ENCODE results near the gene SULT1E1.
"Not testable (repeated sequence)": the region's sequence is repeated elsewhere in the genome, so short reads cannot be mapped to it uniquely, and the experiment has no call there.

The SULT1E1 gene

DNA sequence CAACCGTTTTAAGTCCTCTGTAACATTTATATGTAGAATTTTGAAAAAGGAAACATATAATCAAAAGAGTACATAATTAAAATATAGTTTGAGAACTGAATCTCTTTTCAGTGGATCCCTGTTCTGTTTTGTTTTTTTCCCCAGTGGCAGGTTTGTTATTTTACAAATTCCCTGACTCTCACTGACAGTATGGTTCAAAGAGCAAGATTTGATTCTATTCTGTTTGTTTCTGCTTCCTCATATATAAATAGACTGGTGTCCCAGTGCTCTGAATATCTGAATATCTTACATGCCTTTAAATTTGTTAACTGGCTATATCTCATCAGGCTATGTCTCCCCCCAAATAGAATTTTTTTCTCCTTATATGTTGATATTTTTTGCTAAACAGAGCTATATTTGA lies 16.6 kb downstream of the SULT1E1 start:
- DNase-seq (ENCODE audit: low read depth): no peak

GRCh38 chr4:69838977-69839376 lies 21.0 kb downstream of the SULT1E1 start:
- DNase-seq (ENCODE audit: low read depth): no peak

- DNase-seq (ENCODE audit: low read depth): no peak
Observed at GRCh38 chr4:69836287-69836686, 23.7 kb downstream of the SULT1E1 start.

DNA sequence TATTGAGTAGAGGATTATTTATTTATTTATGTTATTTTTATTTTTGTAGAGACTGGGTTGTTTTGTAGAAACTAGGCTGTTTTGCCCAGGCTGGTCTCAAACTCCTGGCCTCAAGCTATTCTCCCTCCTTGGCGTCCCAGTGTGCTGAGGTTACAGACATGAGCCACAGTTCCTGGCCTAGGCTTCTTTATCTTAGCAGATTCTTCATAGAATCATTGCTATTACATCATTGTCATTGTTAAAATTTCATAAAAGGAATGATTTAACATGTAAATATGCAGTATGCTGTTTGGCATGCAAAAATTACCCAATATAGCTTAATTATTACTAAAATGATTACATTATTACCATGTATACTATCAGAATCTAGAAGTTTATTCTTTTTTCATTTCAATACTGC lies 24.2 kb downstream of the SULT1E1 start:
- no peak for DNase-seq (ENCODE audit: low read depth)

GRCh38 chr4:69833251-69833650 lies 26.7 kb downstream of the SULT1E1 start:
- no peak for DNase-seq (ENCODE audit: low read depth)

- DNase-seq (ENCODE audit: low read depth): no peak
Observed at GRCh38 chr4:69832326-69833030, 27.5 kb downstream of the SULT1E1 start.

- DNase-seq (ENCODE audit: low read depth): no peak
Observed at GRCh38 chr4:69831646-69832325, 28.2 kb downstream of the SULT1E1 start.

DNA sequence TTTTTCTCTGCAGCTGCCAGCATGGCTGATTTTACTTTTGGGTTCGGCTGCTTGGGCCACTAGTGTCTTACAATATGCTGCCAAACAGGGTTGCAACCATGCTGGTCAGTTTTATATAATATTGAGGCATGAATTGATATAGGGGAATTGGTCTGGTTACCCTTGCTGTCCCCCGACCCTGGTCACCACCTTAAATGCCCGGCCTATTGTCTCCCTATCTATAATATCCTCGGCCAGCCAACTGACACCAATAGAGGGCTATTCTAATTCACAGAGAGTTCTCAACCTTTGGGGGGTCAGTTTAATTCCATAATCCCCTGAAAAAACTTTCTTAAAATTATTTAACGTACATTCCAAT lies 28.7 kb downstream of the SULT1E1 start:
- no peak for DNase-seq (ENCODE audit: low read depth)

DNA sequence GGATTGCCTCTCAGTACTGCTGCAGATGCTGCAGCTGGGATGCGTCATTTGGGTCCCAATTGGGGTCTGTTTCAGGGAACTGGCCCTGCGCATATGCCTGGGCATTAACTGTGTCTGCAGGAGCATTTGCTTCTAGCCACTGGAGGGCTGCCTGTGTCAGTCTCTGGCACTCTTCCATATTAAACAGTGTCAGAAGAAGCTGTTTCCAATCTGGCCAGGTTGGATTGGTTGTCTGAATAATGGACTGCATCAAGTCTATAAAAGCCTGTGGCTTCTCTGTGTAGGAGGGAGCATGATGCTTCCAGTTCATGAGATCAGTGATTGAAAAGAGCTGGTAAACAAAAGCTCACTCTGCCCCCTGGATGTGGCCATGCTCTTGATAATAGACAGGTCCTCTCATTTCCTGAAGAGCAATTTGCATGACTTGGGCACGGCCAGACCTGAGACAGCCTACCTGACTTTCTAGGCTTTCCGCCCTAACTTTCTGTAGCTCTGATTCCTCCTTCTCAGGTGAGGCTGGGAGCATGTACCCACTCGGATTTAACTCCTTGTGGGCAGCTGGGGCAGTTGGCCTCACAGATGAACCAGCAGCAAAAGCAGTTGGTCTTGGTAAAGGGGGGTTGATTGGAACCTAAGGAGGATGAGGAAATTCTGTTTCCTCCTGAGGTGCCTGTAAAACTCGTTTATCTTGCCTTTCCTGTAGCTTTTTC lies 29.2 kb downstream of the SULT1E1 start:
- no peak for DNase-seq (ENCODE audit: low read depth)

DNA sequence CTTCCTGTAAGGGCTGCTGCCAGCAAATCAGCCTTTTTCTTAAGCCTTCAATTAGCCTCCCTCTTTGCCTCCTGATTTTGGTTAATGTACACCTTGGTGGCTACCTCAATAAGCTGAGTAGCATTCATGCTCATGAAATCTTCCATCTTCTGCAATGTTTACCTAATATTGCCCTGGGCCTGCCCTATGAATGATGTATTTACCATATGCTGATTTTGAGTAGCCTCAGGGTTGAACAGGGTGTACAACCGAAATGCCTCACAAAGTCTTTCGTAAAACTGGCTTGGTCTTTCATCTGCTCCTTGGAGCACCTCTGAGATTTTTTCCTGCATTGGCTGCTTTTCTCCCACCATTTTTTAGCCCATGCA lies 29.8 kb downstream of the SULT1E1 start:
- no peak for DNase-seq (ENCODE audit: low read depth)

DNA sequence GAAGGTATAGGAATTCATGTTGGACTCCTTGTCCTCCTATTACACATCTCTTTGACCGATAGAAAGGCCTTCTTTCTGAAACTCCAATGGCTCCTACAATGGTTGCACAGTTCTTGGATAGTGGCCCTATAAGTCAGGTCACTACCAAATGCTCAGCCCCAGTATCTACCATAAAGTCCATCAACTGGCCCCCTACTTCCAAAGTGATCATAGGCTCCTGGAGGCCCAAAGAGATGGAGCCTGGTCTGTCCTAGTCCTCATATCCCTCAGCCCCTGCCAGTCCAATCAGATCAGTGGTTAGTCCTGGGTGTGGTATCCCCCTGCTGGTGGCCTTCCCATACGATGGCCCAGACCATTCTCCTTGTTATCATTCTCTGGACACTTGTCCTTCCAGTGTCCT lies 30.3 kb downstream of the SULT1E1 start:
- no peak for DNase-seq (ENCODE audit: low read depth)

GRCh38 chr4:69828828-69829227 lies 31.1 kb downstream of the SULT1E1 start:
- no peak for DNase-seq (ENCODE audit: low read depth)

- DNase-seq (ENCODE audit: low read depth): not testable (repeated sequence)
Observed at GRCh38 chr4:69825056-69825455, 34.9 kb downstream of the SULT1E1 start.

DNA sequence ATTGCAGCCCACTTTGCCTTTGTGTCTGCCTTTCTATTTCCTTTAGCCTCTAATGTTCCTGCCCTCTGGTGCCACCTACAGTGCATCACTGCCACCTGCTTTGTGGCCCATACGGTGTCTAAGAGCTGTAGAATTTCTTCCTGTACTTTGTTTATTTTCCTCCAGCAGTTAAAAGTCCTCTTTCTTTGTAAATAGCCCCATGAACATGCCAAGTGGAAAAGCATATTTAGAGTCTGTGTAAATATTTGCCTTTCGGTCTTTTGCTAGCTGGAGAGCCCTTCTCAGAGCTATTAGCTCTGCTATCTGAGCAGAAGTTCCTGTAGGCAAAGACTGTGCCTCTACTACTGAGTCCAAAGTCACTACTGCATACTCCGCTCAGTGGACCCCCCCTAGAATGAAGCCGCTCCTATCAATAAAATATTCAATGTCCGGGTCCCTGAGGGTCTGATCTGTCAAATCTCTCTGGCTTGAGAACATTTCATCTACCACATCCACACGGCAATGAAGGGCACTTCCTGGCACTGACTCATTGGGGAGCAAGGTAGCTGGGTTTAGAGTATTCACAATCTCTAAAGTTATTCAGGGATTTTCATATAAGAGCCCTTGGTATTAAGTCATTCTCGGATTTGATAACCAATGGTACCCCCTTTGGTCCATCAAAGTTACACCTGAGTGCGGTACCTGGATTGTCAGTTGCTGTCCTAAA lies 36.3 kb downstream of the SULT1E1 start:
- no peak for DNase-seq (ENCODE audit: low read depth)

DNA sequence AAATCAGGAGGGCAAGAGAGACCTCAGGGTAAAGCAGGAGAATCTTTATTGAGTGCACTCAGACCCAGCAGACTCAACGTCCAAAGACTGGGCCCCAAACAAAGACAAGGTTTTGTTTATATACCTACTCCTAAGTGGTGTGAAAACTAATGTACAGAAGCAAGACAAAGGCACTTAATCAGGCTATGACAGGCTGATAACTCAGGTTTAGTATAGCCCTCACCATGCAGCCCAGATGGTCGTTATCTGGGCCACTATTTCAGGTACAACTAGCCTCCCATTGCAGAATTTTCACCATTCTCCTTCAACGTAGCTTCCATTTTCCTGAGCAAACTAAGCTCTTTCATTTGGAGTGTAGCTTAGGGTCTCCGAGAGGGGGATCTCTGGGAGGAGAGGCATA lies 36.9 kb downstream of the SULT1E1 start:
- no peak for DNase-seq (ENCODE audit: low read depth)

DNA sequence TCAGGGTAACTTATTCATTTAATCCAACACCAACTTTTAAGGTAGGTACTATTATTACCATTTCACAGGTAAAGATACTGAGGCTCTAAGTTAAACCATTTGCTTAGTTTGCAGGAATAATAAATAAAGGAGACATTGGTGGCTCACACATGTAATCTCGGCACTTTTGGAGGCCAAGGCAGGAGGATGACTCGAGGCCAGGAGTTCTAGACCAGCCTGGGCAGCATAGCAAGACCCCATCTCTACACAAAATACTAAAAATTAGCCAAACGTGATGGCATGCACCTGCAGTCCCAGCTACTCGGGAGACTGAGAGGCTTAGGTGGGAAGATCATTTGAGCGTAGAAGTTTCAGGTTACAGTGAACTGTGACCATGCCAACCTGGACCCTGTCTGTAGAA lies 37.7 kb downstream of the SULT1E1 start:
- no peak for DNase-seq (ENCODE audit: low read depth)

- no peak for DNase-seq (ENCODE audit: low read depth)
Observed at GRCh38 chr4:69818060-69818639, 41.8 kb downstream of the SULT1E1 start.

GRCh38 chr4:69816236-69816635 lies 43.7 kb downstream of the SULT1E1 start:
- no peak for DNase-seq (ENCODE audit: low read depth)

DNA sequence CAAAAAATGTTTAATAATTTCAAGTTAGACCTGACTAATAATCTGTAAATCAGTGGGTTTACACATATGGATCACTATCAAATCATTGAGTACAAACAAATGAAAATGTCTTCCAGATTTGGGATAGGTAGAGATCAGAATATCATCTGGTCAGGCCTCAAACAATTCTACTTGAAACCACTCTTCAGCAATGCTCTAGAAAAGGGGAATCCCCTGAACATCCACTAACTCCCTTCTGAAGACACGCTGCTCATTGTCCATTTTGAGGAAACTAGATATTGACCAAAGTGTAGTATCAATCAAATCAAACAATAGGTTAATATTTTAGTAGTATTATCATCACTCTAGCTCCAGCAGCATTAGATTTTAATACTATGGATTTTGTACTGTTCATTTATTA lies 46.3 kb downstream of the SULT1E1 start:
- DNase-seq (ENCODE audit: low read depth): no peak

- DNase-seq (ENCODE audit: low read depth): no peak
Observed at GRCh38 chr4:69811166-69811565, 48.8 kb downstream of the SULT1E1 start.

GRCh38 chr4:69800599-69800998 lies 59.3 kb downstream of the SULT1E1 start:
- DNase-seq (ENCODE audit: low read depth): no peak

- DNase-seq (ENCODE audit: low read depth): no peak
Observed at GRCh38 chr4:69799337-69799736, 60.6 kb downstream of the SULT1E1 start.
